HG03571 (cell line): ENCODE data around the gene TNFRSF6B.

Experiments
- ATAC-seq: cut with Tn5 transposase; IDR thresholded peaks from one replicate; pipeline ENCODE4 v1.9.1; 2021; ENCODE audit not compliant: unreplicated experiment

The TNFRSF6B gene

DNA sequence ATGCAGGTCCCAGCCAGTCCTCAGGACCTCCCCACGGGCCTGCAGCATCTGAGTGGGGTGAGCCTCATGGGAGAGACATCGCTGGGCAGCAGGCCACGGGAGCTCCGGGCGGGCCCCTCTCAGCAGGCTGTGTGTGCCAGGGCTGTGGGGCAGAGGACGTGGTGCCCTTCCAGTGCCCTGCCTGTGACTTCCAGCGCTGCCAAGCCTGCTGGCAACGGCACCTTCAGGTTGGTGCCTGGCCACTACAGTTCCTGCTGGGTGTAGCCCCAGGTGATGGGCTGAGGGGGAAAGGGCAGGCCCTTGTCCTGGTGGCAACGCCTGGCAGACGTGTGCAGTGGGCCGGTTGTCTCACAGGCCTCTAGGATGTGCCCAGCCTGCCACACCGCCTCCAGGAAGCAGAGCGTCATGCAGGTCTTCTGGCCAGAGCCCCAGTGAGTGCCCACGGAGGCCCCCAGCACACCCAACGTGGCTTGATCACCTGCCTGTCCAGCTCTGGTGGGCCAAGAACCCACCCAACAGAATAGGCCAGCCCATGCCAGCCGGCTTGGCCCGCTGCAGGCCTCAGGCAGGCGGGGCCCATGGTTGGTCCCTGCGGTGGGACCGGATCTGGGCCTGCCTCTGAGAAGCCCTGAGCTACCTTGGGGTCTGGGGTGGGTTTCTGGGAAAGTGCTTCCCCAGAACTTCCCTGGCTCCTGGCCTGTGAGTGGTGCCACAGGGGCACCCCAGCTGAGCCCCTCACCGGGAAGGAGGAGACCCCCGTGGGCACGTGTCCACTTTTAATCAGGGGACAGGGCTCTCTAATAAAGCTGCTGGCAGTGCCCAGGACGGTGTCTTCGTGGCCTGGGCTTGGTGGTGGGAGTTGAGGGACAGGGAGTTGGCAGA, 787 bp upstream of the TNFRSF6B start:
- no peak for ATAC-seq

- ATAC-seq = no peak
These were observed 185 bp upstream of the TNFRSF6B start for GRCh38 chr20:63696306-63696627.

DNA sequence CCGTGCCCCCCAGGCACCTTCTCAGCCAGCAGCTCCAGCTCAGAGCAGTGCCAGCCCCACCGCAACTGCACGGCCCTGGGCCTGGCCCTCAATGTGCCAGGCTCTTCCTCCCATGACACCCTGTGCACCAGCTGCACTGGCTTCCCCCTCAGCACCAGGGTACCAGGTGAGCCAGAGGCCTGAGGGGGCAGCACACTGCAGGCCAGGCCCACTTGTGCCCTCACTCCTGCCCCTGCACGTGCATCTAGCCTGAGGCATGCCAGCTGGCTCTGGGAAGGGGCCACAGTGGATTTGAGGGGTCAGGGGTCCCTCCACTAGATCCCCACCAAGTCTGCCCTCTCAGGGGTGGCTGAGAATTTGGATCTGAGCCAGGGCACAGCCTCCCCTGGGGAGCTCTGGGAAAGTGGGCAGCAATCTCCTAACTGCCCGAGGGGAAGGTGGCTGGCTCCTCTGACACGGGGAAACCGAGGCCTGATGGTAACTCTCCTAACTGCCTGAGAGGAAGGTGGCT, 960 bp downstream of the TNFRSF6B start:
- ATAC-seq = no peak

GRCh38 chr20:63697868-63698545, 1.6 kb downstream of the TNFRSF6B start:
- no peak for ATAC-seq

DNA sequence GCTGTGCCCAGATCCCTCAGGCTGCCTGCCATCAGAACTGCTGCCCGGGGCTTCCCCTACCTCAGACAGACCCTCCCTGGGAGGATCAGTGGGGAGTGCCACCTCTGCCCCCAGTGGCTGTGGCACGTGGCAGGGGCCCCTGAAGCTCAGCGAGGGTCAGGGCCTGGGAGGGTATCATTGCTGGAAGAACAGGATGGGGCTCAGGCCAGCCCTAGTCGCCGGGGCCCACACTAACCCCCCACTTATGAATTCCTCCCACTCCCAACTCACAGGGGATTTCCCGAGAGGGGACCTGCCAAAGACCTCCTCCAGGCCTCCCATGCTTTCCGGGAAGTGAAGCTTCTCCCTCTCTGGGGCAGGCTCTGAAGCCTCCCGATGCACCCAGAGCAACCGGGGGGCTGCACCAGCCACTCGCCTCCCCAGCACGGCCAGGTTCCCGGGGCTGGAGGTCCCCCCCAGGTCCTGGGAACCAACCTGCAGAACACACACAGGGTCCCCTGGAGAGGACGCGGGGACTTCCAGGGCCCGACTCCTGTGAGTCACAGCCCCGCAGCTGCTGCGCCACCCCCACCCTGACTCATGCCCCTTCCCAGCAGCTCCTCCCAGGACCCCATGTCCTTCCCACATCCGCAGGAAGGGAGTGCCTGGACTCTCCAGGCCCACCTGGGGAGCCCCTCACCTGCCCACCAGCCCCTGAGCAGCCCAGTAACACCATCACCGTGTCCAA, 2.5 kb downstream of the TNFRSF6B start:
- ATAC-seq = no peak

DNA sequence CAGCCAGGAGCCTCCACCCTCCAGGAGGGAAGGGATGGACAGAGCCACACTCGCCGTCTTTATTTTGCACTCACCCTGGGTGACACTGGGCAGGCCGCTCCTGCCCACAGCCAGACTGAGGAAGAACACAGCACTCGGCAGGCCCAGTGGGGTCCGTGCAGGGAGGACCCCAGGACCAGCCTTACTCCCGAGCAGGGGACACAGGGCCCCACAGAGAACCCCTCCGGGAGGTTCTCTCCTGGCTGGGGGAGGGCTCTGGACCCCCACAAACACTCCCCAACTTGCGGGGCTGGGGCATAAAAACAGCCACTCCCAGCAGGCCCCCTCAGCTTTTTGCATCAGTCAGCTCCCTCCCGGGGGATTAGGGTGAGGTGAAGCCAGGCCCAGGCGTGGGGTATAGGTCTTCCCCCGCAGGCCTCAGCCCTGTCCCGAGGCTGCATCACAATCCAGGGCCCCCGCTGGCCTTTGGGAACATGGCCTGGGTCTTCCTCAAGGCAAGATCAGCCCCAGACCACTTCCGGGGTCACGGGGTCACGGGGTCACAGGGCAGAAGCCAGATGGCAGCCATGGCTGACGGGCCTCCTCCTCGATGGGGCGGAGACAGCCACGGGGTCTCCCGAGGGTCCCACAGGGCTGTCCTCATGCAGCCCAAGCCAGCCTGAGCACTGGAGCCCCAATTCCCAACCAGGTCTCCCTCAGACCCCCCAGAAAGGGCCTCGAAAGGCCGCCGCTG, 3.2 kb downstream of the TNFRSF6B start:
- no peak for ATAC-seq

GRCh38 chr20:63700199-63701050, 4.0 kb downstream of the TNFRSF6B start:
- ATAC-seq = no peak

DNA sequence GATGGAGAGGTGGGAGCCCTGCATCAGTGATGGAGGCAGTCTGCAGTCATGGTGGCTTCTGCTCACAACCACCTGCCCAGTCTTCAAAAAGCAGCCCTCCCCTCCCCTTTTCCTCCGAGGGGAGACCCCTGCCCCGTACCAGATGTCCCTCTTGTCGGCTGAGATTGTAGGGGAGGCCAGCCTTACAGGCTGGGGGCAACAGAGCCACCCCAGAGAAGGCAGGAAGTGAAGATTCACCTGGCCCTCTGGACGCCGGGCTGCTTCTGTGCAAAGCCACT, 4.5 kb downstream of the TNFRSF6B start:
- ATAC-seq = no peak

- ATAC-seq = no peak
These were observed 5.0 kb downstream of the TNFRSF6B start for GRCh38 chr20:63701329-63702035.

DNA sequence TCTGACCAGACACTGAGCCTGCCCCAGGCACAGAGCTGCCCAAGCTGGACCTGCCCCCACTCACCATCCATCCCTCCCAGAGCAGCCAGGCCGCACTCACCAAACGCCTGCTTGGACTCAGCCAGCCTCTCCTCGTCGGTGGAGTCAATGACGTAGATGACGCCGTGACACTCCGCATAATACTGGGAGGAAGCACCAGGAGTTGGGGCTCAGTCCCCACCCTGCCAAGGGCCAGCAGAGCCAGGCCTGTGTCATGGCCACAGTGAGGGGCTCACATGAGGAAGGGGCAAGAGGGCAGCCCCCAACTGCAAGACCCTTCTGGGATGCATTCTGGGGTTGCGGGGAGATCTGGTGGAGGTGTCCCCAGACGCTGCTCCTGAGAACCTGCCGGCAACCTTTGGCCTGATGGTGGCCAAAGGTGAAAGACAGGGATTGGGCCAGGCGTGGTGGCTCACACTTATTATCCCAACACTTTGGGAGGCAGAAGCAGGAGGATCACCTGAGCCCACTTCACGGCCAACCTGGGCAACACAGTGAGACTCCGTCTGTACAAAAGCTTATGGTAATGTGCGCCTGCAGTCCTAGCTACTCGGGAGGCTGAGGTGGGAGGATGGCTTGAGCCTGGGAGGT, 5.7 kb downstream of the TNFRSF6B start:
- no peak for ATAC-seq

DNA sequence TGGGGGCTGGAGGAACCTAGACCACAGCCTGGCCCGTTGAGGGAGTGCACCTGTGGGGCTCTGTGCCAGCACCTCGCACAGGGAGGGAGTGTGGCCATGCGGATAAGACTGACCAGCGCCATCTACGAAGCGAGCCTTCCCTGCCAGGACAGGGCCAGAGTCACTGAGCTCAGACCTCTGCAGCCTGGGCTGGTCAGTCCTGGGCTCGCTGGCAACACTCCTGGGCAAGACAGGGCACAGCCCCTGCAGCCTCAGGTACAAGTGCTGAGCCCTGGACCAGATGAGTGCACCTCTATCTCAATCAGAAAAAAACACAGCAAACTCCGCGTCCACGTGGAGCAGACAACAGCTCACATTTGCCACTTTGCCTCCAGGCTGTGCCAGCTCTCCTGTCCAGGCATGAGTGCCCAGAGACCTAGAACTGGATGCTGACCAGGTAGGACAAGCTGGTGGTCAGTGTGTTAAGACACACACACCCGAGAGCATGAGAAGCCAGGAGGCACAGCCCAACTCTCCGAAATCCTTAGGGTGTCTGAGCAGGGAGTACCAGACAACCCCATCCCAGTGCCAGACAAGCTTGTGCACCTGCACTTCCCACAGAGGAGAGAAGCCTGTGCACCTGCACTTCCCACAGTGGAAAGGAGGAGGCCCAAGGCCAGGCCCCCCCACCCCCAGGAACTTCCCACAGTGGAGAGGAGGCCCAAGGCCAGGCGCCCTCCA, 6.5 kb downstream of the TNFRSF6B start:
- ATAC-seq = no peak

GRCh38 chr20:63703471-63703975, 7.1 kb downstream of the TNFRSF6B start:
- ATAC-seq = no peak

- no peak for ATAC-seq
These were observed 7.7 kb downstream of the TNFRSF6B start for GRCh38 chr20:63703976-63704748.

GRCh38 chr20:63704749-63705117, 8.3 kb downstream of the TNFRSF6B start:
- ATAC-seq = no peak

DNA sequence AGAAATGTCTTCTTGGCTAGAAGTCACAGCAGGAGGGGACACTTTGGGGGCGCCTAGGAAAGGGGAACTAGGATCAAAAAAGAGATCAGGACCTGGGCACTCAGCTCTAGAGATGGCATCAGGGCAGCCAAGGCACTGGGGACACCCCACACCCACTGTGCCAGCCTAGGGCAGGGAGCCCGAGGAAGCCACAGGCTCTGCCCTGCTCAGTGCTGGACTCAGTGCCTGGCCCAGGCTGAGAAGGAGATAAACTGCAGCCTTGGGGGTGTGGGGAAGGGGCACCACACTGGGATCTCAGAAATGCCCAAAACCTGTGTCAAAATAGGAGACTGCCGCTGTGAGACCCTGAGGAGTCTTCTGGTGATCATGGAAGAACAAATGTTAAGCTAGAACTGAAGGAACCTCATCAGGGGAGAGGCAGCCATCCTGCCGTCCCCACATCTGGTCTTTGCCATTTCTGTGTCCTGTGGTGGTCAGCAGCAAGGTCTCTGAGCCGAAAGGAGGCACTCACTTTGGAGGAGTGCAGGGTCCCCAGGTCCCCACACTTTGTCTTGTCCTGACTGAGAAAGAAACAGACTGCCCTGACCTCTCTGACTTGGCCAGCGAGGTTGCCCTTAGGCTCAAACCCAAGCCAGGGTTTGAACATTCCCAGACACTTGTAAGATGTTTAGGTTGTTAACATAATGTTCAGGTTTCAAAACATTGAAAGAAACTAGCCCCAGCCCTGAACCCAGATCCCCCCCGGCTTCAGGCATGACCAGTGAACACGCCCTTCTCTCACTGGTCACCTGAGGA, 9.0 kb downstream of the TNFRSF6B start:
- ATAC-seq = no peak

DNA sequence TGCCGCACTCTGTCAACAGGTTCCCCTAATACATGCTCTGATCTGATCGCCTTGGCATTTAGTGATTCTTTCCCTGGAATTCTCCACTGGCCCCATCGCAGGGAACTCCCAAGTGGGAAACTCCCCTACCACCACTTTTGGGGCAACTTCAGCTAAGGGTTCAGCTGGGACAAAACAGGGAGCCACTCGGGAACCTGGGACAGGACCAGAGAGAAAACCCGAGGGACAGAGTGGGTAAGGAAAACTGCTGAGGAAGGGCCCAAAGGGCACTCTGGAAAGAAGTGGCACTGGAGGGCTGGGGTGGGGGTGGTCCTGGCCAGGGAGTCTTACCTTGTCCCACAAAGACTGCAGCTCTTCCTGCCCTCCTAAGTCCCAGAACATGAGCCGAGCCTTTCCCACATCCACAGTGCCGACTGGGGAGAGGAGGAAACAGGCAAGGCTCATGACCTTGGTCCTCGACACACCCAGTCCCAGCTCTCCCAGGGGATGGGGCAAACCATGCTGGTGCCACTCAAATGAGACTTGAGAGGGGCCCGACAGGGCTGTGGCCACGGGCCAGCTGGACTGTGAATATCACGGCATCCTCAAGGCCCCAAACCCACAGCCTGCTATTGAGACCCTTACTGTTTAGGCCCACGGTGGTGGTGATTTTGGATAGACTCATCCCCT, 9.7 kb downstream of the TNFRSF6B start:
- no peak for ATAC-seq
